ENCODE data around the gene FOXRED1.

FOXRED1 gene

GRCh38 chr11:126268708-126269579 is at the start of gene FOXRED1, which contains the start of gene SRPRA:
Gene FOXRED1 (plus strand): TSS chr11:126269154. CDS start chr11:126269207, 53 bp downstream.
Gene SRPRA (minus strand): TSS chr11:126268895. CDS start chr11:126268804, 91 bp downstream.
- ChIA-PET POLR2A (interaction anchor here (0.6 to 2.6 kb wide), 16 partner anchors 10 to 366 kb away, joined by 3 to 27 read pairs (median 4); partner anchors contain the start of genes DCPS, FAM118B, PUS3 and RPUSD4), CTCF (no interaction called here)
- DNase-seq (ENCODE audit: extremely low spot score) = peak; percentile 100
- peak; percentile 48; the same call in 1 of the 2 replicates for TF ChIP-seq PKNOX1 (IDR thresholded peaks at IDR 0.05)
- no peak for TF ChIP-seq ARNT (IDR thresholded peaks at IDR 0.05)
- TF ChIP-seq ELF4 (IDR thresholded peaks at IDR 0.05) = peak; percentile 37

GRCh38 chr11:126219547-126219946 is 49.4 kb upstream of the FOXRED1 start:
- ChIA-PET POLR2A (interaction anchor here (0.9 kb wide), 1 partner anchor 49 kb away, joined by 3 read pairs; the partner anchor contains the start of genes FOXRED1 and SRPRA), CTCF (interaction anchor here (0.7 kb wide), 1 partner anchor 61 kb away, joined by 3 read pairs; no protein-coding TSS in a partner anchor)
- TF ChIP-seq NFRKB (IDR thresholded peaks at IDR 0.05) = no peak
- no peak for TF ChIP-seq ARNT (IDR thresholded peaks at IDR 0.05)
- TF ChIP-seq CTBP1 (IDR thresholded peaks at IDR 0.05; ENCODE audit: borderline replicate concordance) = no peak
- no peak for TF ChIP-seq BHLHE40 (IDR thresholded peaks at IDR 0.05; ENCODE audit: borderline replicate concordance)
- TF ChIP-seq FOXA1 (IDR thresholded peaks at IDR 0.05) = no peak
- no peak for TF ChIP-seq FOXM1 (IDR thresholded peaks at IDR 0.05; ENCODE audit: borderline replicate concordance)
- TF ChIP-seq SP1 (IDR thresholded peaks at IDR 0.05) = no peak
- TF ChIP-seq L3MBTL2 (conservative IDR thresholded peaks at IDR 0.05) = no peak
- no peak for TF ChIP-seq PKNOX1 (IDR thresholded peaks at IDR 0.05)
- TF ChIP-seq TARDBP (IDR thresholded peaks at IDR 0.05) = no peak
- TF ChIP-seq LEF1 (IDR thresholded peaks at IDR 0.05; ENCODE audit: borderline replicate concordance) = no peak
- TF ChIP-seq SUZ12 (IDR thresholded peaks at IDR 0.05) = no peak
- TF ChIP-seq ZNF384 (IDR thresholded peaks at IDR 0.05) = no peak
- TF ChIP-seq ELF4 (IDR thresholded peaks at IDR 0.05) = no peak
- no peak for DNase-seq (ENCODE audit: extremely low spot score)

- ChIA-PET CTCF (no interaction called here), POLR2A (no interaction called here)
- TF ChIP-seq CTBP1 (IDR thresholded peaks at IDR 0.05; ENCODE audit: borderline replicate concordance) (no peak), FOXA1 (IDR thresholded peaks at IDR 0.05) (no peak), HDGF (IDR thresholded peaks at IDR 0.05; ENCODE audit: borderline replicate concordance) (no peak), L3MBTL2 (conservative IDR thresholded peaks at IDR 0.05) (no peak), FOXK2 (IDR thresholded peaks at IDR 0.05) (no peak), ELF4 (IDR thresholded peaks at IDR 0.05) (no peak), FOXM1 (IDR thresholded peaks at IDR 0.05; ENCODE audit: borderline replicate concordance) (no peak), PKNOX1 (IDR thresholded peaks at IDR 0.05) (no peak), ARNT (IDR thresholded peaks at IDR 0.05) (no peak), LEF1 (IDR thresholded peaks at IDR 0.05; ENCODE audit: borderline replicate concordance) (no peak), TARDBP (IDR thresholded peaks at IDR 0.05) (no peak), ZNF384 (IDR thresholded peaks at IDR 0.05) (no peak), BHLHE40 (IDR thresholded peaks at IDR 0.05; ENCODE audit: borderline replicate concordance) (no peak), SP1 (IDR thresholded peaks at IDR 0.05) (no peak), SUZ12 (IDR thresholded peaks at IDR 0.05) (no peak), NFRKB (IDR thresholded peaks at IDR 0.05) (no peak)
- no peak for DNase-seq (ENCODE audit: extremely low spot score)
These were observed 44.2 kb upstream of the FOXRED1 start for GRCh38 chr11:126224647-126225294.

- no peak for DNase-seq (ENCODE audit: extremely low spot score)
- no peak for TF ChIP-seq CTBP1 (IDR thresholded peaks at IDR 0.05; ENCODE audit: borderline replicate concordance)
- no peak for TF ChIP-seq BHLHE40 (IDR thresholded peaks at IDR 0.05; ENCODE audit: borderline replicate concordance)
- TF ChIP-seq SUZ12 (IDR thresholded peaks at IDR 0.05) = no peak
- no peak for TF ChIP-seq ELF4 (IDR thresholded peaks at IDR 0.05)
- no peak for TF ChIP-seq FOXA1 (IDR thresholded peaks at IDR 0.05)
- TF ChIP-seq ARNT (IDR thresholded peaks at IDR 0.05) = no peak
- no peak for TF ChIP-seq PKNOX1 (IDR thresholded peaks at IDR 0.05)
- TF ChIP-seq HDGF (IDR thresholded peaks at IDR 0.05; ENCODE audit: borderline replicate concordance) = no peak
- no peak for TF ChIP-seq L3MBTL2 (conservative IDR thresholded peaks at IDR 0.05)
- TF ChIP-seq ZNF384 (IDR thresholded peaks at IDR 0.05) = no peak
- TF ChIP-seq SP1 (IDR thresholded peaks at IDR 0.05) = no peak
- POLR2A ChIA-PET = no interaction called here
- CTCF ChIA-PET = no interaction called here
These were observed 43.7 kb upstream of the FOXRED1 start for GRCh38 chr11:126225295-126225665.

- TF ChIP-seq FOXM1 (IDR thresholded peaks at IDR 0.05; ENCODE audit: borderline replicate concordance) (no peak), TARDBP (IDR thresholded peaks at IDR 0.05) (no peak), SUZ12 (IDR thresholded peaks at IDR 0.05) (no peak), SP1 (IDR thresholded peaks at IDR 0.05) (no peak), FOXK2 (IDR thresholded peaks at IDR 0.05) (no peak), LEF1 (IDR thresholded peaks at IDR 0.05; ENCODE audit: borderline replicate concordance) (no peak), BHLHE40 (IDR thresholded peaks at IDR 0.05; ENCODE audit: borderline replicate concordance) (no peak), L3MBTL2 (conservative IDR thresholded peaks at IDR 0.05) (no peak), PKNOX1 (IDR thresholded peaks at IDR 0.05) (no peak), CTBP1 (IDR thresholded peaks at IDR 0.05; ENCODE audit: borderline replicate concordance) (no peak)
- CTCF ChIA-PET = no interaction called here
- no peak for DNase-seq (ENCODE audit: extremely low spot score)
- POLR2A ChIA-PET = no interaction called here
These were observed 42.4 kb upstream of the FOXRED1 start for GRCh38 chr11:126226334-126227084.

All from HEK293T (cell line).